Suprapubic skin (tissue), 4 donors: Measurements from ENCODE around the gene MORN4. TPM values are rescaled to one million over a fixed set of nuclear protein-coding genes. Genes with fewer than 3 reads are reported as not detected.
A peak's percentile ranks its signal among the peaks of the same experiment; 100 is the strongest.

Experiments used
- DNase-seq, 2 donors: peaks; one replicate each; pipeline ENCODE4 v3.0.0-alpha.2; 2019; ENCODE audit warnings: low spot score in 2 of 2
- H3K27ac ChIP-seq: fragments of 200-600 bp; sonication (generic); one replicate; pipeline ENCODE4 v1.5.1; 2019
- H3K27me3 ChIP-seq: fragments of 200-600 bp; sonication (generic); one replicate; pipeline ENCODE4 v1.5.1; 2019
- H3K36me3 ChIP-seq: fragments of 200-600 bp; sonication (generic); one replicate; pipeline ENCODE4 v1.5.1; 2019
- H3K4me1 ChIP-seq: fragments of 200-600 bp; sonication (generic); one replicate; pipeline ENCODE4 v1.5.1; 2019
- H3K4me3 ChIP-seq: fragments of 200-600 bp; sonication (generic); one replicate; pipeline ENCODE4 v1.5.1; 2019; ENCODE audit warnings: mild to moderate bottlenecking
- H3K9me3 ChIP-seq: fragments of 200-600 bp; sonication (generic); one replicate; pipeline ENCODE4 v1.5.1; 2019
- CTCF ChIP-seq, 2 donors: fragments of 200-600 bp in 1 of 2; fragments of 450-650 bp in 1 of 2; sonication (generic) in 1 of 2; IDR thresholded peaks; one replicate each; pipeline ENCODE4 v1.5.1; 2016 to 2019; ENCODE audit warnings: antibody characterized with exemption in 2 of 2, mild to moderate bottlenecking in 1 of 2, moderate library complexity in 1 of 2
- EP300 ChIP-seq: sonication (generic); formaldehyde crosslinking; IDR thresholded peaks from one replicate; pipeline ENCODE4 v1.6.1; 2017; ENCODE audit warnings: antibody characterized with exemption
- POLR2A ChIP-seq, 2 donors: fragments of 450-650 bp; IDR thresholded peaks; one replicate each; pipeline ENCODE4 v1.6.1; 2017; ENCODE audit warnings: antibody characterized with exemption in 2 of 2, mild to moderate bottlenecking in 2 of 2, moderate library complexity in 2 of 2
- POLR2AphosphoS5 ChIP-seq, 3 donors: sonication (generic); formaldehyde crosslinking; IDR thresholded peaks; one replicate each; pipeline ENCODE4 v1.6.1; 2017; ENCODE audit warnings: antibody characterized with exemption in 3 of 3
- WGBS: methylation state at CpG from one replicate; pipeline ENCODE4 v1.1.5; 2018; 5-methylcytosine and 5-hydroxymethylcytosine counted together
- total RNA-seq, 4 donors: library from RNA; depleted of rRNA; stranded (reverse); fragments of >200 nt; gene quantifications; one replicate each; pipeline ENCODE4 v1.1.0, GENCODE V29; 2016

MORN4 gene
- total RNA-seq, 4 donors from 2014 or later: 1.3 to 5.6 (median 2.4) TPM

DNA sequence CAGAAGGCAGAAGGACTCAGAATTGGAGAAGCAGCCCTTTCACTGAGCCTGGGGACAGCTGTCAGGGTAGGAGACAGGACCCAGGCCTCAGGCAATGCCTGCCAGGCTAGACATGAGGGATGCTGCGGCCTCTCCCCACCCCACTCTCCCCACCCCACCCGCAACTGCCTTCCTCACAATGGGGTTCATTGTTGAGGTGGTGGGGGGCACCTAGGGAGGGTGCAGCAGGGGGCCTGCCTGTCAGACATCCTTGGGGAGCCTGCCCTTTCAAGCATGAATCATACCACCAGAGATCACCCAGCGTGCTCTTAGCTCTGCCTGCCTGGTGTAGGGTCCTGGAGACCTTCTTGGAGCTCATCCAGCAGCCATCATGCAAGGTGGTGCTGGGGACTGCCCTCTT, 43.8 kb downstream of the MORN4 start, which contains the start of gene C10orf62:
Gene C10orf62, plus strand, starts transcription at position 243 of the 400 bp plus-strand sequence. CDS start 177 bp downstream, outside the sequence.
- Histone ChIP-seq H3K4me1 (peaks cover 8% of the 10 kb centered on the region), H3K9me3 (no peaks in the 10 kb centered on the region), H3K36me3 (no peaks in the 10 kb centered on the region), H3K27ac (no peak within 1 kb of the TSS), H3K27me3 (no peaks in the 10 kb centered on the region), H3K4me3 (no peak within 1 kb of the TSS)
- WGBS: no CpG with 5 or more reads among the region's 3 CpGs
- DNase-seq: no peak
- TF ChIP-seq CTCF (IDR thresholded peaks at IDR 0.05) (no peak), EP300 (no peak), POLR2A (IDR thresholded peaks at IDR 0.05) (no peak), POLR2AphosphoS5 (IDR thresholded peaks at IDR 0.05) (no peak)

GRCh38 chr10:97587183-97587582, 46.1 kb downstream of the MORN4 start:
- WGBS: 84% methylated on average over 2 of the region's 2 CpGs
- TF ChIP-seq POLR2AphosphoS5 (IDR thresholded peaks at IDR 0.05) (no peak), CTCF (IDR thresholded peaks at IDR 0.05) (no peak), POLR2A (IDR thresholded peaks at IDR 0.05) (no peak), EP300 (no peak)

DNA sequence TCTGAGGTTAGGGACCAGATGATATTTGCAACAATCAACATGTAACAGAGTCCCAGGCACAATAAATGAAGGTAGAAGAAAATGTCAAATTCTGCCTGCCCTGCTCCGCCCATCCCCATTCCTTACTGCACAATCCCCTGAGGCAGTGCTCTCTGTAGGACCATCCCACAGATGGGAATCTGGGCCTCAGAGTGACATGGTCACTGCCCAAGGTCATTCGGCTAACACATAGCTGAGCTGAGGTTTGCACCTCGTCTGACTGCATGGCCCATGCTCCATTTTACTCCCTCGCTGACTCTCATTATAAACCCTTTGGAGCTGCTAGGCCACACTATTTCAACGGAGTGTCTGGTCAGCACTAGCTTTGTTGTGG, 47.9 kb downstream of the MORN4 start:
- H3K27ac ChIP-seq: no peak overlapping the region
- peaks cover 15% of the 10 kb centered on the region for H3K4me1 ChIP-seq
- H3K27me3 ChIP-seq: no peaks in the 10 kb centered on the region
- DNase-seq: no peak
- TF ChIP-seq POLR2A (IDR thresholded peaks at IDR 0.05): no peak
- TF ChIP-seq POLR2AphosphoS5 (IDR thresholded peaks at IDR 0.05): no peak
- no peak for TF ChIP-seq CTCF (IDR thresholded peaks at IDR 0.05)
- no peak for TF ChIP-seq EP300
- WGBS: 84% methylated on average over 5 of the region's 5 CpGs
- no peak overlapping the region for H3K4me3 ChIP-seq
- H3K9me3 ChIP-seq: no peaks in the 10 kb centered on the region
- no peaks in the 10 kb centered on the region for H3K36me3 ChIP-seq

More at GRCh38 chr10:97587183-97587582, 46.1 kb downstream of the MORN4 start:
- Histone ChIP-seq H3K4me3 (no peak overlapping the region), H3K4me1 (peaks cover 15% of the 10 kb centered on the region), H3K27ac (no peak overlapping the region), H3K9me3 (no peaks in the 10 kb centered on the region), H3K27me3 (no peaks in the 10 kb centered on the region), H3K36me3 (no peaks in the 10 kb centered on the region)
- DNase-seq: no peak

DNA sequence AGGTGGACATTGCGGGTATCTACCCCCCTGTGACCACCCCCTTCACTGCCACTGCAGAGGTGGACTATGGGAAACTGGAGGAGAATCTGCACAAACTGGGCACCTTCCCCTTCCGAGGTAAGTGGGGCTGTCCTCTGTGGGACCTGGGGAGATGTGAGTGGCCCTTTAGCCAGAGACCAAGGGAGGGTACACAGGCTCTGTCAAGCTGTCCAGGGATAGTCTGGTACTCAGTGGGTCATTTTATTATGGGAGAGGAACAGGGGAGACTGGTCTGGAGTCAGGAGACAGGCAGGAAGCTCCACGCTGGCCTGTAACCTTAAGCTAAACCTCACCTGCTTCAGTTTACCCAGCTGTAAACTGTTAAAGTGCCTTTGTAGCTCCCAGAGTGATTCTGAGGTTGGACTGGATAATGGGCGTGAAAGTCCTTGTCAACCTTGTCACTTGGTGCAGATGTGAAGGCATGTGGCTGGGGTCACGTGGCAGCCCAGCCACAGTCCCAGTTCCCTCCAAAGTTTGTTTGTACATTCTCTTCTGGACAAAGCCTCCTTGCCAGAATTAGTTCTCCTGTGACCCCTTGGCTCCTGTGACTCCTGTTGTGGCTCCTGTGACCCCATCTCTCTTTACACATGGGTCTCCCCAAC, 48.4 kb downstream of the MORN4 start:
- WGBS: 81% methylated on average over 5 of the region's 5 CpGs
- H3K36me3 ChIP-seq: no peaks in the 10 kb centered on the region
- no peak overlapping the region for H3K27ac ChIP-seq
- H3K4me1 ChIP-seq: peaks cover 15% of the 10 kb centered on the region
- H3K4me3 ChIP-seq: no peak overlapping the region
- no peak for DNase-seq
- H3K27me3 ChIP-seq: no peaks in the 10 kb centered on the region
- no peaks in the 10 kb centered on the region for H3K9me3 ChIP-seq
- no peak for TF ChIP-seq POLR2AphosphoS5 (IDR thresholded peaks at IDR 0.05)
- no peak for TF ChIP-seq EP300
- no peak for TF ChIP-seq CTCF (IDR thresholded peaks at IDR 0.05)
- TF ChIP-seq POLR2A (IDR thresholded peaks at IDR 0.05): no peak

DNA sequence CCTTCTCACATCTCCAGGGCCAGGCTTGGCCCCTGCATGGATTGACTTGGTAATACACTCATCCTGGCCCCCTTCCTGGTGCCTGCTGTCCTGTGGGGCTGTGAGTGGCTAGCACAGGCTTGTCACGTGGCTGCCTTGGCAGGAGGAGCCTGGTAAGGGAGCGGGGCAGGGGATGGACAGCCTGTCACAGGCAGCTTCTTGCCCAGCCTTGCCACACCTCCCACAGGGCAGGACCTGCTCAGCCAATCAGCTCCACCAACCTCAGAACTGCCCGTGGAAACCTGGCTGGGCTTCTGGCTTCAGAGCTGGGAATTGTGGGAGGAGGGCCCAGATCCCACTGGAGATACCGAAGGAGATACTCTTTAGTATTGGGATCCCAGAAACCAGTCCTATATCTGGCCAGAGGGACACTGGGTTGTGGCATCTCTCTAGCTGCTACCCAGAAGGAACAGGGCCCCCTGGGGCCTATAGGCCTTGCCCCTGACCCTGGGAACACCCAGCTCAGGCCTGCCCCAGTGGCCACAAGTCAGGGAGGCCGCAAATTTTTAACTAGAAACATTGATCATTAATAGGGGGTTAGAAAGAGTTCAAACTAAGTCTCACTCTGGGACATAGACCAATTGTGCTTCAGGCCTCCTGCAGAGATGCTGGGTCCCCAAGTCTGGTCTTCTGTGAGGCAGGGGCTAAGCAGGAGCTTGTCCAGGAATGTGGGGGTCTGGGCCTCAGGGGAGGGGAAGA, 49.1 kb downstream of the MORN4 start, which contains the start of gene HOGA1:
Gene HOGA1, plus strand, starts transcription at position 330 of the 738 bp plus-strand sequence. Its CDS starts 315 bp downstream, at position 645.
- peaks cover 15% of the 10 kb centered on the region for H3K4me1 ChIP-seq
- H3K27ac ChIP-seq: peak within 1 kb of the TSS; percentile 32
- TF ChIP-seq EP300: no peak
- TF ChIP-seq POLR2AphosphoS5 (IDR thresholded peaks at IDR 0.05): no peak
- no peak for TF ChIP-seq POLR2A (IDR thresholded peaks at IDR 0.05)
- no peak for TF ChIP-seq CTCF (IDR thresholded peaks at IDR 0.05)
- no peaks in the 10 kb centered on the region for H3K9me3 ChIP-seq
- H3K4me3 ChIP-seq: no peak within 1 kb of the TSS
- no peak for DNase-seq
- H3K36me3 ChIP-seq: no peaks in the 10 kb centered on the region
- 41% methylated on average over 5 of the region's 5 CpGs for WGBS
- no peaks in the 10 kb centered on the region for H3K27me3 ChIP-seq
